GM12891 (cell line): Measurements from ENCODE around the gene FRMD6.
"Not testable (repeated sequence)": the region's sequence is repeated elsewhere in the genome, so short reads cannot be mapped to it uniquely, and the experiment has no call there.

Experiments
- DNase-seq: peaks from one replicate; pipeline ENCODE4 v3.0.0; 2011; ENCODE audit warnings: low spot score; ENCODE audit not compliant: insufficient read length
- FAIRE-seq: peaks from 2 replicates; lab custom pipeline; 2011; peaks lifted over from hg19 to GRCh38; lab: Jason Lieb, UNC
- PAX5 ChIP-seq: IDR thresholded peaks from 2 replicates; pipeline ENCODE4 v1.6.1; 2011; ENCODE audit warnings: low read length, moderate library complexity, mild to moderate bottlenecking; ENCODE audit not compliant: insufficient read depth, severe bottlenecking
- POLR2A ChIP-seq: IDR thresholded peaks from 2 replicates; pipeline ENCODE4 v1.6.1; 2011; ENCODE audit warnings: low read depth, low read length, control low read depth
- POLR2AphosphoS5 ChIP-seq: IDR thresholded peaks from 2 replicates; pipeline ENCODE4 v1.6.1; 2011; ENCODE audit warnings: low read depth, low read length, control low read depth
- POU2F2 ChIP-seq: IDR thresholded peaks from 2 replicates; pipeline ENCODE4 v1.6.1; 2011; ENCODE audit warnings: low read depth, mild to moderate bottlenecking, control low read depth, low read length, moderate library complexity
- SPI1 ChIP-seq: IDR thresholded peaks from 2 replicates; pipeline ENCODE4 v1.6.1; 2011; ENCODE audit warnings: low read depth, low read length, control low read depth
- TAF1 ChIP-seq: IDR thresholded peaks from 2 replicates; pipeline ENCODE4 v1.6.1; 2011; ENCODE audit warnings: low read depth, low read length, control low read depth

Gene FRMD6

GRCh38 chr14:51628238-51628637 is 23.5 kb upstream of the FRMD6 start:
- FAIRE-seq: no peak

GRCh38 chr14:51630987-51631386 is 20.7 kb upstream of the FRMD6 start:
- FAIRE-seq: no peak

More at GRCh38 chr14:51628238-51628637, 23.5 kb upstream of the FRMD6 start:
- no peak for DNase-seq
- TF ChIP-seq POLR2A: no peak
- no peak for TF ChIP-seq POU2F2
- TF ChIP-seq POLR2AphosphoS5: no peak
- no peak for TF ChIP-seq PAX5
- TF ChIP-seq TAF1: no peak
- no peak for TF ChIP-seq SPI1

GRCh38 chr14:51633298-51633697 is 18.4 kb upstream of the FRMD6 start:
- not testable (repeated sequence) for FAIRE-seq, DNase-seq

More at GRCh38 chr14:51630987-51631386, 20.7 kb upstream of the FRMD6 start:
- DNase-seq: no peak
- TF ChIP-seq TAF1 (no peak), SPI1 (no peak), POLR2AphosphoS5 (no peak), POLR2A (no peak)

GRCh38 chr14:51636109-51636508 is 15.6 kb upstream of the FRMD6 start:
- DNase-seq: no peak
- FAIRE-seq: no peak
- TF ChIP-seq POLR2AphosphoS5 (no peak), PAX5 (no peak), SPI1 (no peak), POLR2A (no peak), POU2F2 (no peak), TAF1 (no peak)

GRCh38 chr14:51638071-51638944 is 13.4 kb upstream of the FRMD6 start:
- DNase-seq: no peak

GRCh38 chr14:51639668-51640316 is 11.9 kb upstream of the FRMD6 start:
- no peak for FAIRE-seq
- TF ChIP-seq TAF1 (no peak), POLR2A (no peak), PAX5 (no peak), POU2F2 (no peak), SPI1 (no peak)
- no peak for DNase-seq

More at GRCh38 chr14:51638071-51638944, 13.4 kb upstream of the FRMD6 start:
- TF ChIP-seq TAF1: no peak
- TF ChIP-seq SPI1: no peak
- TF ChIP-seq POU2F2: no peak
- TF ChIP-seq POLR2AphosphoS5: no peak
- no peak for TF ChIP-seq POLR2A
- TF ChIP-seq PAX5: no peak
- FAIRE-seq: no peak

- TF ChIP-seq TAF1 (no peak), PAX5 (no peak), POU2F2 (no peak), POLR2A (no peak), POLR2AphosphoS5 (no peak), SPI1 (no peak)
- DNase-seq (no peak), FAIRE-seq (no peak)
Observed at GRCh38 chr14:51643140-51643539, 8.6 kb upstream of the FRMD6 start.

GRCh38 chr14:51644217-51644933 is 7.3 kb upstream of the FRMD6 start:
- FAIRE-seq: no peak
- TF ChIP-seq POLR2AphosphoS5 (no peak), TAF1 (no peak), PAX5 (no peak), POU2F2 (no peak), SPI1 (no peak), POLR2A (no peak)
- DNase-seq: no peak

GRCh38 chr14:51648296-51648695 is 3.4 kb upstream of the FRMD6 start:
- TF ChIP-seq POU2F2 (no peak), PAX5 (no peak), TAF1 (no peak), SPI1 (no peak), POLR2A (no peak), POLR2AphosphoS5 (no peak)
- no peak for DNase-seq
- FAIRE-seq: no peak

GRCh38 chr14:51650716-51651387 is 858 bp upstream of the FRMD6 start:
- DNase-seq (no peak), FAIRE-seq (no peak)
- TF ChIP-seq TAF1 (no peak), POLR2A (no peak), POU2F2 (no peak), PAX5 (no peak), POLR2AphosphoS5 (no peak), SPI1 (no peak)
